ENCODE measurements around the gene CRHBP. TPM values are rescaled to one million over a fixed set of nuclear protein-coding genes. Genes with fewer than 3 reads are reported as not detected.

CRHBP gene
- total RNA-seq, 1 experiment from 2014 or later: not detected

DNA sequence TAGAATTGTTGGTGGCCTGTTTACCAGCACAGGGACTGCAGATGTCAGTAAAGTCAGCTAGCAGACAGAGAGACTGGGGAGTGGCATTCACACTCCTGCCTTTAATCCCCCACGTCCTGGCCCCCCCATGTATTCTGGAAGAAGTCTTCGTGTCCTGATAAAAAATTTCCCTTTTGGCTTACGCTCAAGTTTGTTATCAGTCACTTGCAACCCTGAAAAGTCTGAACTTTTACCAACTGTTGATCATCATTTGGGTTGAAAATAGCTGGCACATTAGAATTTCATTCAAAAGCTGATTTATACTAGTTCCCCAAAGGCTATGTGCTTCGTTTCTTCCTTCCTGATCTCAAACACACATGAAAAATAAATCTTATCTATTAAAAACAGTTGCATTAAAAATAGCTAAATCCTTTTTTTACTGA, 5.8 kb upstream of the CRHBP start:
- Histone ChIP-seq H3K4me2 (no peak overlapping the region), H3F3A (ENCODE audit: insufficient read depth, low read depth) (no peaks in the 10 kb centered on the region), H4K20me1 (ENCODE audit: insufficient read depth) (no peaks in the 10 kb centered on the region), H3K79me2 (ENCODE audit: low read depth) (no peaks in the 10 kb centered on the region), H2AFZ (no peak overlapping the region), H3K27me3 (ENCODE audit: insufficient read depth, low read depth) (no peaks in the 10 kb centered on the region), H3K27ac (no peak overlapping the region), H3K4me3 (no peak overlapping the region), H3K9me2 (ENCODE audit: insufficient read depth) (no peaks in the 10 kb centered on the region), H3K4me1 (replicated peaks; ENCODE audit: insufficient read depth) (no peaks in the 10 kb centered on the region), H3K36me3 (ENCODE audit: low read depth) (no peaks in the 10 kb centered on the region), H3K9me3 (ENCODE audit: insufficient read depth, low read depth) (no peaks in the 10 kb centered on the region)
- TF ChIP-seq, protein P1, sequence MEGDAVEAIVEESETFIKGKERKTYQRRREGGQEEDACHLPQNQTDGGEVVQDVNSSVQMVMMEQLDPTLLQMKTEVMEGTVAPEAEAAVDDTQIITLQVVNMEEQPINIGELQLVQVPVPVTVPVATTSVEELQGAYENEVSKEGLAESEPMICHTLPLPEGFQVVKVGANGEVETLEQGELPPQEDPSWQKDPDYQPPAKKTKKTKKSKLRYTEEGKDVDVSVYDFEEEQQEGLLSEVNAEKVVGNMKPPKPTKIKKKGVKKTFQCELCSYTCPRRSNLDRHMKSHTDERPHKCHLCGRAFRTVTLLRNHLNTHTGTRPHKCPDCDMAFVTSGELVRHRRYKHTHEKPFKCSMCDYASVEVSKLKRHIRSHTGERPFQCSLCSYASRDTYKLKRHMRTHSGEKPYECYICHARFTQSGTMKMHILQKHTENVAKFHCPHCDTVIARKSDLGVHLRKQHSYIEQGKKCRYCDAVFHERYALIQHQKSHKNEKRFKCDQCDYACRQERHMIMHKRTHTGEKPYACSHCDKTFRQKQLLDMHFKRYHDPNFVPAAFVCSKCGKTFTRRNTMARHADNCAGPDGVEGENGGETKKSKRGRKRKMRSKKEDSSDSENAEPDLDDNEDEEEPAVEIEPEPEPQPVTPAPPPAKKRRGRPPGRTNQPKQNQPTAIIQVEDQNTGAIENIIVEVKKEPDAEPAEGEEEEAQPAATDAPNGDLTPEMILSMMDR (conservative IDR thresholded peaks at IDR 0.05): no peak
- TF ChIP-seq EZH2 (IDR thresholded peaks at IDR 0.05; ENCODE audit: low read depth): no peak
- DNase-seq: no peak
- intact Hi-C loops (cut with micrococcal nuclease; ENCODE audit: unreplicated experiment): no loop called here
- POLR2A ChIA-PET (ENCODE audit: unreplicated experiment): no interaction called here
- BruUV-seq (replicated peaks): no TSS peak
- CTCF ChIA-PET: no interaction called here

DNA sequence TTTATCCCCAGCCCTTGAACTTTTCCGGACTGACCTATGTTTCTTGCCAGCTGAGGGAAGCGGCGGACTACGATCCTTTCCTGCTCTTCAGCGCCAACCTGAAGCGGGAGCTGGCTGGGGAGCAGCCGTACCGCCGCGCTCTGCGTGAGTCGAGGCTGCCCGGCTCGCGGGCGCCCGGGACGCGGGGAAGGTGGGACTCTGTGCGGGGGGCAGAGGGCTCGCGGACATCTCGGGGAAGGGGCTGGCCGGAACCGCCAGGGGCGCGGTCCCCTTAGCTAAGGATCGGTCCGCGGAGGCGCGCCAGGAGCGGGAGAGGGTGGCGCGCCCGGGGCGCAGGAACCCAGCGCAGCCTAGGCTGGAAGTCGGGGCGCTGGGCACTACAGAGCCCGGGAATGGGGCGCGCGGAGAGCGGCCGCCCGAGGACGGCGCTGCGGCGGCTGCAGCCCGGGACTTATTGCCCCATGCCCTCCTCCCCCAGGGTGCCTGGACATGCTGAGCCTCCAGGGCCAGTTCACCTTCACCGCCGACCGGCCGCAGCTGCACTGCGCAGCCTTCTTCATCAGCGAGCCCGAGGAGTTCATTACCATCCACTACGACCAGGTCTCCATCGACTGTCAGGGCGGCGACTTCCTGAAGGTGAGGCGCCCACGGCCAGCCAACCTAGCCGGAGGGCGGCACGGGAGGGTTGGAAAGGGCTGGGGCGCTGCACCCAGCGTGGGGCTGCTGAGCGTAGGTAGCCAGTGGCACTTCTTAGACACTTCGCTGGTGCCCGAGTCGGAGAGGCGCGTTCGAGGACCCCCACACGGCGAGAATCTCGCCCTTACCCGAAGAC, 922 bp downstream of the CRHBP start:
- no peaks in the 10 kb centered on the region for H3K9me3 ChIP-seq (ENCODE audit: insufficient read depth, low read depth)
- 0 out of 2 replicates have a peak, but pooled peaks cover 3% of the 10 kb centered on the region for H3K27me3 ChIP-seq (ENCODE audit: insufficient read depth, low read depth)
- no peaks in the 10 kb centered on the region for H3K9me2 ChIP-seq (ENCODE audit: insufficient read depth)
- H3K36me3 ChIP-seq (ENCODE audit: low read depth): no peaks in the 10 kb centered on the region
- no peaks in the 10 kb centered on the region for H3F3A ChIP-seq (ENCODE audit: insufficient read depth, low read depth)
- CTCF ChIA-PET: no interaction called here
- POLR2A ChIA-PET (ENCODE audit: unreplicated experiment): no interaction called here
- intact Hi-C loops (cut with micrococcal nuclease; ENCODE audit: unreplicated experiment): no loop called here
- no peak for DNase-seq
- BruUV-seq (replicated peaks): no TSS peak
- H3K4me1 ChIP-seq (replicated peaks; ENCODE audit: insufficient read depth): no peaks in the 10 kb centered on the region
- H4K20me1 ChIP-seq (ENCODE audit: insufficient read depth): no peaks in the 10 kb centered on the region
- H2AFZ ChIP-seq: no peak overlapping the region
- TF ChIP-seq, protein P1 (conservative IDR thresholded peaks at IDR 0.05): no peak
- H3K79me2 ChIP-seq (ENCODE audit: low read depth): no peaks in the 10 kb centered on the region
- no peak overlapping the region for H3K4me2 ChIP-seq
- H3K4me3 ChIP-seq: no peak overlapping the region
- no peak overlapping the region for H3K27ac ChIP-seq

DNA sequence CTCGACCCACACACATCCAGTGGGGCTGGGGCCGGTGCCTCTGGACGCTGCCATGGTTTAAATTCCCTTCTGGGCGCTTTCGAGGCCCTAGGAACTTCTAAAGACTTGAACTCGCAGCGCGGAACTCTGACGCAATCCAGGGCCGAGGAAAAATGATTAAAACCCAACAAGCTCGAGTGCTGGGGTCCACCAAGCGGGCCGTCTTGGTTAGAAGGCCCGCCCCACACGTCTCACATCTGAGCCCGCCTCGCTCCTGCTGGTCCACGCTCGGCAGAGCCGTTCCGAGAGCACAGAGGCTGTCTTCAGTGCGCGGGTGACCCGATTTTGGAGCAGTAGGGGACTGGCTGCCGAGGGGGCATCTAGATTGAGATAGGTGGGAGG, 1.5 kb downstream of the CRHBP start:
- H3K4me3 ChIP-seq: no peak overlapping the region
- TF ChIP-seq, protein P1 (conservative IDR thresholded peaks at IDR 0.05): no peak
- H4K20me1 ChIP-seq (ENCODE audit: insufficient read depth): no peaks in the 10 kb centered on the region
- H3F3A ChIP-seq (ENCODE audit: insufficient read depth, low read depth): no peaks in the 10 kb centered on the region
- ChIA-PET CTCF (no interaction called here), POLR2A (ENCODE audit: unreplicated experiment) (no interaction called here)
- H3K9me2 ChIP-seq (ENCODE audit: insufficient read depth): no peaks in the 10 kb centered on the region
- H3K36me3 ChIP-seq (ENCODE audit: low read depth): no peaks in the 10 kb centered on the region
- H3K79me2 ChIP-seq (ENCODE audit: low read depth): no peaks in the 10 kb centered on the region
- no peak overlapping the region for H2AFZ ChIP-seq
- 0 out of 2 replicates have a peak, but pooled peaks cover 3% of the 10 kb centered on the region for H3K27me3 ChIP-seq (ENCODE audit: insufficient read depth, low read depth)
- H3K4me1 ChIP-seq (replicated peaks; ENCODE audit: insufficient read depth): no peaks in the 10 kb centered on the region
- DNase-seq: no peak
- intact Hi-C loops (cut with micrococcal nuclease; ENCODE audit: unreplicated experiment): no loop called here
- BruUV-seq (replicated peaks): no TSS peak
- H3K9me3 ChIP-seq (ENCODE audit: insufficient read depth, low read depth): no peaks in the 10 kb centered on the region
- no peak overlapping the region for H3K4me2 ChIP-seq
- H3K27ac ChIP-seq: no peak overlapping the region

All from PC-9 (cell line).